GM12878 (cell line): Measurements from ENCODE around the gene CSF1. TPM values are rescaled to one million over a fixed set of nuclear protein-coding genes. Genes with fewer than 3 reads are reported as not detected.

ENCODE experiments used
- ATF3 ChIP-seq: IDR thresholded peaks from 2 replicates; pipeline ENCODE4 v1.6.1; 2011; ENCODE audit warnings: low read depth, mild to moderate bottlenecking, low read length, moderate library complexity, borderline replicate concordance; ENCODE audit errors: extremely low read depth
- CUX1 ChIP-seq: IDR thresholded peaks from 2 replicates; pipeline ENCODE4 v1.6.1; 2012; ENCODE audit warnings: improper control_type of control experiment, low read depth, low read length; ENCODE audit not compliant: insufficient replicate concordance
- GATAD2B ChIP-seq: fragments of 450-650 bp; conservative IDR thresholded peaks from 2 replicates; pipeline ENCODE4 v1.6.1; 2017; ENCODE audit warnings: low read depth, mild to moderate bottlenecking, moderate library complexity
- IKZF1 ChIP-seq: fragments of 450-650 bp; conservative IDR thresholded peaks from 2 replicates; pipeline ENCODE4 v1.6.1; 2017; ENCODE audit warnings: antibody characterized with exemption, mild to moderate bottlenecking
- PAX8 ChIP-seq: fragments of 450-650 bp; IDR thresholded peaks from 2 replicates; pipeline ENCODE4 v1.6.1; 2017; ENCODE audit warnings: mild to moderate bottlenecking, moderate library complexity
- PKNOX1 ChIP-seq: fragments of 450-650 bp; IDR thresholded peaks from 2 replicates; pipeline ENCODE4 v1.6.1; 2016; ENCODE audit warnings: mild to moderate bottlenecking
- PML ChIP-seq: IDR thresholded peaks from 2 replicates; pipeline ENCODE4 v1.6.1; 2012; ENCODE audit warnings: low read length, inconsistent platforms
- RUNX3 ChIP-seq: IDR thresholded peaks from 2 replicates; pipeline ENCODE4 v1.6.1; 2012; ENCODE audit warnings: low read length, inconsistent platforms
- polyA plus RNA-seq, 11 experiments: library from polyadenylated mRNA; depleted of rRNA in 4 of 11; unstranded in 6 of 11; stranded (reverse) in 5 of 11; fragments of >200 nt; fragmentation: Nextera tagmentation in 4 of 11; fragmentation: Illumina TruSeq in 1 of 11; extraction: Ambion mirVana in 4 of 11; extraction: Trizol in 1 of 11; gene quantifications; 1 replicate in 1 of 11; 2 replicates in 10 of 11; pipeline versions ENCODE4 v1.2.1 to v1.2.3, GENCODE V29; 2011 to 2016; ENCODE audit warnings: inconsistent platforms in 2 of 11, missing spikeins in 2 of 11, low read depth in 1 of 11
- total RNA-seq, 4 experiments: library from RNA; depleted of rRNA in 3 of 4; stranded (reverse); fragments of >200 nt in 3 of 4; fragmentation: Illumina TruSeq in 1 of 4; extraction: Trizol in 1 of 4; gene quantifications; 2 replicates each; pipeline versions ENCODE4 v1.2.1 to v1.2.3, GENCODE V29; 2013 to 2021

Gene CSF1
- total and polyA plus RNA-seq, 10 of the 15 experiments (the other 5 are each of a cell fraction or from before 2014, with no cell fraction given): 1.2 to 32.4 (median 13.0) TPM

GRCh38 chr1:109963864-109964263, 53.2 kb downstream of the CSF1 start (continued):
- TF ChIP-seq CUX1 (no peak), RUNX3 (no peak), PAX8 (no peak), PKNOX1 (no peak), ATF3 (no peak), PML (no peak), GATAD2B (no peak), IKZF1 (no peak)
